GM12891 (cell line): ENCODE data around the gene CHID1.

Experiments
- POLR2A ChIP-seq: IDR thresholded peaks from 2 replicates; pipeline ENCODE4 v1.6.1; 2011; ENCODE audit warnings: low read depth, low read length, control low read depth
- POLR2AphosphoS5 ChIP-seq: IDR thresholded peaks from 2 replicates; pipeline ENCODE4 v1.6.1; 2011; ENCODE audit warnings: low read depth, low read length, control low read depth

GRCh38 chr11:932435-932834 lies 21.8 kb upstream of the CHID1 start:
- TF ChIP-seq POLR2A, result no peak
- no peak for TF ChIP-seq POLR2AphosphoS5
